ENCODE measurements around the gene SPI1. TPM values are rescaled to one million over a fixed set of nuclear protein-coding genes. Genes with fewer than 3 reads are reported as not detected.
A peak's percentile ranks its signal among the peaks of the same experiment; 100 is the strongest.

The SPI1 gene
- total RNA-seq, 1 donor from 2014 or later: not detected

DNA sequence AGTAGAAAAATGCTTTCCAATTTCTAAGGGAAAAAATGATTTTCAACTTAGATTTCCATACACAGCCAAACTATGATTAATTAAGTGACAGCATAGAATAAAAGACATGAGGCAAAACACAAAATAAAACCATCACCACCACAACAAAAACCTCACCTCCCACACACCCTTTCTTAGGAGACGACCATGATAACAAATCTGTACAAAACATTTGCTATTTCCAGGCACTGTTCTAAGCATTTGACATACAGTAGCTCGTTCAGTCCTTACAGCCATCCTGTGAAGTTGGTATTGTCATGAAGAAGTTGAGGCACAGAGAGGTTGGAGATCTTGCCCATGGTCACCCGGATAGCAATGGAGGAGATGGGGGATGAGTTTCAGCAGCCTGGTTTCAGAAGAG is 8.7 kb downstream of the SPI1 start:
- Mint-ChIP-seq H3K27me3 (peaks cover 17% of the 10 kb centered on the region), H3K9me3 (ENCODE audit: low read depth) (no peaks in the 10 kb centered on the region), H3K4me1 (ENCODE audit: low read depth) (no peaks in the 10 kb centered on the region), H3K27ac (no peak overlapping the region), H3K4me3 (ENCODE audit: low read depth) (no peak overlapping the region), H3K36me3 (ENCODE audit: insufficient read depth) (no peaks in the 10 kb centered on the region)
- no peak for DNase-seq (ENCODE audit: low spot score, unreplicated experiment)
- no peak for TF ChIP-seq CTCF (IDR thresholded peaks at IDR 0.05; ENCODE audit: unreplicated experiment)

DNA sequence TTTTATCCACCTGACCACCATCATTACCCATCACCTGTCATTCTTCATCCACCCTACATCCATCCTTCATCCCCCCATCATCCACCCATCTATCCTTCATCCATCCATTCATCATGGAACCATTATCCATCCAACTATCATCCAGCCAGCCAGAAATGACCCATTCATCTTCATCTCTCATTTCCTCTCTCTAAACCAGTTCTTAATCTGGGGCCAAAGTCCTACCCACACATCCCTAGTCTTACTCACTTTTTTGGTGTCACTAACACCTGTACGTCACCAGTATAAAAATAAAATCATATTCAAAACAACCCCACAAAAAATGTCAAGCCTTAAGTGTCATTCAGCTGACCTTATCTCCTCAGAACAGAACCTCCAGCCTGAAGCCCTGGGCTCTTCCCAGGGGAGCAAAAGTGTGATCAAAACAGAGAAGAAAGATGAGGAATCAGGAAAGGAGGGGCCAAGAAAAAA is 12.3 kb downstream of the SPI1 start:
- DNase-seq (ENCODE audit: low spot score, unreplicated experiment): no peak
- H3K4me1 Mint-ChIP-seq (ENCODE audit: low read depth): no peaks in the 10 kb centered on the region
- H3K27me3 Mint-ChIP-seq: peaks cover 17% of the 10 kb centered on the region
- no peaks in the 10 kb centered on the region for H3K9me3 Mint-ChIP-seq (ENCODE audit: low read depth)
- TF ChIP-seq CTCF (IDR thresholded peaks at IDR 0.05; ENCODE audit: unreplicated experiment): no peak
- no peak overlapping the region for H3K27ac Mint-ChIP-seq
- H3K4me3 Mint-ChIP-seq (ENCODE audit: low read depth): no peak overlapping the region
- H3K36me3 Mint-ChIP-seq (ENCODE audit: insufficient read depth): no peaks in the 10 kb centered on the region

GRCh38 chr11:47361419-47361818 is 16.9 kb downstream of the SPI1 start:
- no peak for DNase-seq (ENCODE audit: low spot score, unreplicated experiment)
- TF ChIP-seq CTCF (IDR thresholded peaks at IDR 0.05; ENCODE audit: unreplicated experiment): no peak
- H3K36me3 Mint-ChIP-seq (ENCODE audit: insufficient read depth): no peaks in the 10 kb centered on the region
- peaks cover 4% of the 10 kb centered on the region for H3K27me3 Mint-ChIP-seq
- no peaks in the 10 kb centered on the region for H3K4me1 Mint-ChIP-seq (ENCODE audit: low read depth)
- peak overlapping the region; percentile 3 for H3K27ac Mint-ChIP-seq
- H3K4me3 Mint-ChIP-seq (ENCODE audit: low read depth): no peak overlapping the region
- H3K9me3 Mint-ChIP-seq (ENCODE audit: low read depth): no peaks in the 10 kb centered on the region

DNA sequence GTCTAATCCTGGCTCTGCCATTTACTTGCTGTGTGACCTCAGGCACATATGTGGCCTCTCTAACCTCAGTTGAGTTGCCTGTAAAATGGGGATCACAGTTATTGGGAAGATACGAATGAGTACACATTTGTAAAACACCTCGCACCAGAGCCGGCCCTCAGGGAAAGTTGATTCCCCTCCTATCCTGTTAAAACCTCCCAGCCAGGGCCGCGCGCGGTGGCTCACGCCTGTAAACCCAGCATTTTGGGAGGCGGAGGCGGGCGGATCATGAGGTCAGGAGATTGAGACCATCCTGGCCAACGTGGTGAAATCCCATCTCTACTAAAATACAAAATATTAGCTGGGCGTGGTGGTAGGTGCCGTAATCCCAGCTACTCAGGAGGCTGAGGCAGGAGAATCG is 18.0 kb downstream of the SPI1 start:
- Mint-ChIP-seq H3K36me3 (ENCODE audit: insufficient read depth) (no peaks in the 10 kb centered on the region), H3K9me3 (ENCODE audit: low read depth) (no peaks in the 10 kb centered on the region), H3K27ac (no peak overlapping the region), H3K27me3 (no peaks in the 10 kb centered on the region), H3K4me3 (ENCODE audit: low read depth) (no peak overlapping the region), H3K4me1 (ENCODE audit: low read depth) (no peaks in the 10 kb centered on the region)
- TF ChIP-seq CTCF (IDR thresholded peaks at IDR 0.05; ENCODE audit: unreplicated experiment): no peak
- no peak for DNase-seq (ENCODE audit: low spot score, unreplicated experiment)

DNA sequence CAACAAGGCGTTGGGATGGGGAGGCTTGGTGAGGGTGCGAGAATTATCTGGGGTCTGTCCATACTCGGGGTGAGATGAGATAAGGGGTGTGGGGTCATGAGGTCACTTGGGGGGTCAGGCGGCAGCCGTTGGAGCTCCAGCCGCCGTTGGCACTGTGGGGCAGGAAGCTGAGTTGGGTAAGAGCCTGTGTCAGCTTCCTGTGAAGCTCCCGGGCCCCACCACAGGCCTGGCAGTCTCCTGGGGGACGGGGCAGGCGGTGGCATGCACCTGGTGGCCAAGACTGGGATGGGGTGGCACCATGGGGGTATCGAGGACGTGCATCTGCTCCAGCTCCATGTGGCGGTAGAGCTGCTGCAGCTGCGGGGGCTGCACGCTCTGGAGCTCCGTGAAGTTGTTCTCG is 18.8 kb downstream of the SPI1 start:
- no peak for TF ChIP-seq CTCF (IDR thresholded peaks at IDR 0.05; ENCODE audit: unreplicated experiment)
- Mint-ChIP-seq H3K4me1 (ENCODE audit: low read depth) (peaks cover 2% of the 10 kb centered on the region), H3K9me3 (ENCODE audit: low read depth) (no peaks in the 10 kb centered on the region), H3K27ac (no peak overlapping the region), H3K27me3 (no peaks in the 10 kb centered on the region), H3K36me3 (ENCODE audit: insufficient read depth) (no peaks in the 10 kb centered on the region), H3K4me3 (ENCODE audit: low read depth) (no peak overlapping the region)
- no peak for DNase-seq (ENCODE audit: low spot score, unreplicated experiment)
